GM12878 (cell line): Measurements from ENCODE around the gene TSHZ2. TPM values are rescaled to one million over a fixed set of nuclear protein-coding genes. Genes with fewer than 3 reads are reported as not detected.

ENCODE experiments used
- ATAC-seq: fragments of 200-7000 bp; cut with Tn5 transposase; 3 replicates; pipeline ENCODE4 v1.9.1; 2020; ENCODE audit warnings: mild to moderate bottlenecking, moderate library complexity
- BruUV-seq: library from RNA; stranded (reverse); fragments of 400-500 nt; replicated peaks from 2 replicates; lab custom pipeline; 2021; lab: Mats Ljungman, UMichigan
- CTCF ChIA-PET: fragments of 300-600 bp; sonication (Branson Sonifier 250); formaldehyde crosslinking; extraction: SDS; loops from one replicate; lab custom pipeline; 2021; ENCODE audit warnings: inconsistent platforms; lab: Yijun Ruan, JAX
- POLR2A ChIA-PET: fragments of 350-600 bp; formaldehyde crosslinking; extraction: SDS; loops from one replicate; lab custom pipeline; 2021; ENCODE audit warnings: inconsistent platforms; lab: Charles Lee
- RAD21 ChIA-PET: fragments of 300-600 bp; sonication (Branson Sonifier 250); formaldehyde crosslinking; loops from one replicate; lab custom pipeline; 2023; ENCODE audit warnings: antibody characterized with exemption; ENCODE audit not compliant: unreplicated experiment; lab: Charles Lee
- SMC1A ChIA-PET: fragments of 300-600 bp; sonication (Branson Sonifier 250); formaldehyde crosslinking; loops from one replicate; lab custom pipeline; 2023; ENCODE audit not compliant: unreplicated experiment, uncharacterized antibody; lab: Charles Lee
- DNase-seq: peaks from one replicate; pipeline ENCODE4 v3.0.0-alpha.2; 2011; ENCODE audit warnings: low read depth, low spot score
- FAIRE-seq: peaks from 3 replicates; lab custom pipeline; 2011; peaks lifted over from hg19 to GRCh38; lab: Jason Lieb, UNC
- H2AFZ ChIP-seq: 2 replicates; pipeline ENCODE4 v1.6.0; 2011; ENCODE audit warnings: low read depth, low read length, control low read depth; ENCODE audit not compliant: control insufficient read depth
- H3K27ac ChIP-seq: 2 replicates; pipeline ENCODE4 v1.5.1; 2011; ENCODE audit warnings: control low read depth; ENCODE audit not compliant: control insufficient read depth, insufficient read depth
- H3K27me3 ChIP-seq, 2 experiments: replicated peaks in 1 of 2; 2 replicates each; pipeline versions ENCODE4 v1.6.0 to v1.6.1; 2011; ENCODE audit warnings: low read length in 1 of 2; ENCODE audit not compliant: control insufficient read depth in 2 of 2, insufficient read depth in 2 of 2
- H3K36me3 ChIP-seq, 2 experiments: 2 replicates each; pipeline ENCODE4 v1.5.1; 2011; ENCODE audit warnings: low read length in 1 of 2; ENCODE audit not compliant: control insufficient read depth in 2 of 2, insufficient read depth in 2 of 2
- H3K4me1 ChIP-seq: 2 replicates; pipeline ENCODE4 v1.6.1; 2011; ENCODE audit warnings: mild to moderate bottlenecking, low read length, moderate library complexity, mixed read lengths; ENCODE audit not compliant: control insufficient read depth, insufficient read depth
- H3K4me2 ChIP-seq: 2 replicates; pipeline ENCODE4 v1.6.0; 2011; ENCODE audit warnings: control low read depth; ENCODE audit not compliant: control insufficient read depth, insufficient read depth
- H3K4me3 ChIP-seq: fragments of 200-600 bp; sonication (generic); 2 replicates; pipeline ENCODE4 v1.5.1; 2016
- H3K79me2 ChIP-seq: 2 replicates; pipeline ENCODE4 v1.6.0; 2011; ENCODE audit warnings: low read length; ENCODE audit not compliant: control insufficient read depth, insufficient read depth
- H3K9ac ChIP-seq: 2 replicates; pipeline ENCODE4 v1.8.0; 2011; ENCODE audit warnings: low read length, control low read depth, mixed read lengths; ENCODE audit not compliant: control insufficient read depth, insufficient read depth
- H3K9me3 ChIP-seq: replicated peaks from 3 replicates; pipeline ENCODE4 v1.5.1; 2011; ENCODE audit warnings: mild to moderate bottlenecking, low read length; ENCODE audit not compliant: control insufficient read depth, insufficient read depth
- H4K20me1 ChIP-seq: 2 replicates; pipeline ENCODE4 v1.6.0; 2011; ENCODE audit not compliant: control insufficient read depth, insufficient read depth
- HCFC1 ChIP-seq: fragments of 150-350 bp; IDR thresholded peaks from 2 replicates; pipeline ENCODE4 v1.6.1; 2014; ENCODE audit warnings: low read length
- MXI1 ChIP-seq: fragments of 150-350 bp; IDR thresholded peaks from 2 replicates; pipeline ENCODE4 v1.6.1; 2011; ENCODE audit warnings: low read depth, mild to moderate bottlenecking, inconsistent platforms, low read length, improper control_type of control experiment
- NR2C2 ChIP-seq: IDR thresholded peaks from 2 replicates; pipeline ENCODE4 v1.6.1; 2011; ENCODE audit warnings: borderline replicate concordance, low read depth; ENCODE audit not compliant: control insufficient read depth, insufficient read length
- NR2F1 ChIP-seq: fragments of 450-650 bp; conservative IDR thresholded peaks from 2 replicates; pipeline ENCODE4 v1.6.1; 2017; ENCODE audit warnings: mild to moderate bottlenecking
- SMAD5 ChIP-seq: IDR thresholded peaks from 2 replicates; pipeline ENCODE4 v1.6.1; 2016; ENCODE audit warnings: antibody characterized with exemption, low read depth
- SPI1 ChIP-seq: IDR thresholded peaks from 2 replicates; pipeline ENCODE4 v1.6.1; 2011; ENCODE audit warnings: low read depth, mild to moderate bottlenecking, low read length, moderate library complexity, borderline replicate concordance; ENCODE audit not compliant: insufficient read depth
- SREBF1 ChIP-seq: IDR thresholded peaks from 2 replicates; pipeline ENCODE4 v1.6.1; 2012; ENCODE audit warnings: mild to moderate bottlenecking, low read length
- WRNIP1 ChIP-seq: IDR thresholded peaks from 2 replicates; pipeline ENCODE4 v1.6.1; 2011; ENCODE audit warnings: low read depth, low read length, improper control_type of control experiment, borderline replicate concordance
- YBX1 ChIP-seq: fragments of 450-650 bp; IDR thresholded peaks from 2 replicates; pipeline ENCODE4 v1.6.1; 2016; ENCODE audit warnings: antibody characterized with exemption
- ZNF274 ChIP-seq: IDR thresholded peaks from one replicate; pipeline ENCODE4 v1.8.0; 2011; ENCODE audit not compliant: insufficient read length, insufficient read depth
- ZNF622 ChIP-seq: fragments of 450-650 bp; IDR thresholded peaks from 2 replicates; pipeline ENCODE4 v1.6.1; 2017; ENCODE audit warnings: mild to moderate bottlenecking, inconsistent platforms
- WGBS: methylation state at CpG from one replicate; pipeline ENCODE4 v1.1.6; 2016; ENCODE audit warnings: low lambda C conversion rate; ENCODE audit not compliant: insufficient replicate concordance, insufficient coverage; ENCODE audit errors: missing lambda C conversion rate; 5-methylcytosine and 5-hydroxymethylcytosine counted together
- in situ Hi-C: fragments of 300-500 bp; cut with MboI; formaldehyde crosslinking; loops from 9 replicates; pipeline ENCODE4 v1.14.3; 2018; ENCODE audit warnings: mixed read lengths
- intact Hi-C: fragments of 100-400 bp; cut with micrococcal nuclease; formaldehyde crosslinking; loops from one replicate; pipeline ENCODE4 v1.14.2; 2022; ENCODE audit not compliant: unreplicated experiment
- polyA plus RNA-seq, 11 experiments: library from polyadenylated mRNA; depleted of rRNA in 4 of 11; unstranded in 6 of 11; stranded (reverse) in 5 of 11; fragments of >200 nt; fragmentation: Nextera tagmentation in 4 of 11; fragmentation: Illumina TruSeq in 1 of 11; extraction: Ambion mirVana in 4 of 11; extraction: Trizol in 1 of 11; gene quantifications; 1 replicate in 1 of 11; 2 replicates in 10 of 11; pipeline versions ENCODE4 v1.2.1 to v1.2.3, GENCODE V29; 2011 to 2016; ENCODE audit warnings: inconsistent platforms in 2 of 11, missing spikeins in 2 of 11, low read depth in 1 of 11
- total RNA-seq, 4 experiments: library from RNA; depleted of rRNA in 3 of 4; stranded (reverse); fragments of >200 nt in 3 of 4; fragmentation: Illumina TruSeq in 1 of 4; extraction: Trizol in 1 of 4; gene quantifications; 2 replicates each; pipeline versions ENCODE4 v1.2.1 to v1.2.3, GENCODE V29; 2013 to 2021
- TF ChIP-seq, protein P1 (sequence below): IDR thresholded peaks from 2 replicates; pipeline ENCODE4 v1.6.1; 2011; ENCODE audit warnings: borderline replicate concordance, low read depth, mild to moderate bottlenecking, moderate library complexity, mixed read lengths, low read length; ENCODE audit not compliant: insufficient read depth; ENCODE audit errors: extremely low read length
- TF ChIP-seq, protein P2 (sequence below): fragments of 450-650 bp; formaldehyde crosslinking; IDR thresholded peaks from 2 replicates; pipeline ENCODE4 v1.5.0; 2022; ENCODE audit warnings: mild to moderate bottlenecking, missing genetic modification characterization
- TF ChIP-seq, protein P3 (sequence below): IDR thresholded peaks from 2 replicates; pipeline ENCODE4 v1.6.1; 2012; ENCODE audit warnings: low read depth, low read length, improper control_type of control experiment

The TSHZ2 gene
- total and polyA plus RNA-seq, 10 of the 15 experiments (the other 5 are each of a cell fraction or from before 2014, with no cell fraction given), result 0.01 to 0.86 (median 0.13) TPM; not detected in 2

DNA sequence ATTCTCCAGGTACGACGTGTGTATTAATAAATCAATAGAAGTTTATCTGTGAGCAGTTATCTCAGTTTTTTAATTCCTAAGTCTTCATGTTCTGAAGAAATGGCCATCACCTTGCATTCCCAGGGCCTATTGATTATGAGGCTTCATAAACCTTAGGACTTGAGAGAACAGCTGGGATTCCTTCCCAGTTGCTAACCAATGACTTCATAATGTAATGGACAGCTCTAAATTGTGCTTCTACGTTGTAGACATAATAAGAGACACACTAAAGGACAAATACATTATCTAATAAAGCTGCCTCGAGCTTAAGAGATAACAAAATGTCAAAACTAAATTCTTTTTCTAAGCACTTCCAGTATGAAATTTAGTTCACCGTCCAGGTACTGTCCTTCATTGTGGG is 30.6 kb downstream of the TSHZ2 start:
- Histone ChIP-seq H3K27ac (no peak overlapping the region), H4K20me1 (no peaks in the 10 kb centered on the region), H3K27me3 (no peaks in the 10 kb centered on the region), H2AFZ (no peak overlapping the region), H3K4me1 (peaks cover 14% of the 10 kb centered on the region), H3K79me2 (no peaks in the 10 kb centered on the region), H3K4me2 (no peak overlapping the region), H3K4me3 (no peak overlapping the region), H3K36me3 (no peaks in the 10 kb centered on the region), H3K9me3 (no peaks in the 10 kb centered on the region; the same call in 2 of the 3 replicates), H3K9ac (no peak overlapping the region)
- BruUV-seq, result no TSS peak
- POLR2A ChIA-PET, result interaction anchor here (0.7 to 3.5 kb wide), 2 partner anchors 12 to 27 kb away, joined by 3 to 12 read pairs; no protein-coding TSS in a partner anchor
- TF ChIP-seq YBX1 (no peak), NR2C2 (no peak), ZNF274 (no peak), SPI1 (no peak), SREBF1 (no peak), WRNIP1 (no peak), SMAD5 (no peak), MXI1 (no peak), ZNF622 (no peak), NR2F1 (no peak), HCFC1 (no peak)
- TF ChIP-seq, protein P1, sequence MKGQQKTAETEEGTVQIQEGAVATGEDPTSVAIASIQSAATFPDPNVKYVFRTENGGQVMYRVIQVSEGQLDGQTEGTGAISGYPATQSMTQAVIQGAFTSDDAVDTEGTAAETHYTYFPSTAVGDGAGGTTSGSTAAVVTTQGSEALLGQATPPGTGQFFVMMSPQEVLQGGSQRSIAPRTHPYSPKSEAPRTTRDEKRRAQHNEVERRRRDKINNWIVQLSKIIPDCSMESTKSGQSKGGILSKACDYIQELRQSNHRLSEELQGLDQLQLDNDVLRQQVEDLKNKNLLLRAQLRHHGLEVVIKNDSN, result no peak
- TF ChIP-seq, protein P2, sequence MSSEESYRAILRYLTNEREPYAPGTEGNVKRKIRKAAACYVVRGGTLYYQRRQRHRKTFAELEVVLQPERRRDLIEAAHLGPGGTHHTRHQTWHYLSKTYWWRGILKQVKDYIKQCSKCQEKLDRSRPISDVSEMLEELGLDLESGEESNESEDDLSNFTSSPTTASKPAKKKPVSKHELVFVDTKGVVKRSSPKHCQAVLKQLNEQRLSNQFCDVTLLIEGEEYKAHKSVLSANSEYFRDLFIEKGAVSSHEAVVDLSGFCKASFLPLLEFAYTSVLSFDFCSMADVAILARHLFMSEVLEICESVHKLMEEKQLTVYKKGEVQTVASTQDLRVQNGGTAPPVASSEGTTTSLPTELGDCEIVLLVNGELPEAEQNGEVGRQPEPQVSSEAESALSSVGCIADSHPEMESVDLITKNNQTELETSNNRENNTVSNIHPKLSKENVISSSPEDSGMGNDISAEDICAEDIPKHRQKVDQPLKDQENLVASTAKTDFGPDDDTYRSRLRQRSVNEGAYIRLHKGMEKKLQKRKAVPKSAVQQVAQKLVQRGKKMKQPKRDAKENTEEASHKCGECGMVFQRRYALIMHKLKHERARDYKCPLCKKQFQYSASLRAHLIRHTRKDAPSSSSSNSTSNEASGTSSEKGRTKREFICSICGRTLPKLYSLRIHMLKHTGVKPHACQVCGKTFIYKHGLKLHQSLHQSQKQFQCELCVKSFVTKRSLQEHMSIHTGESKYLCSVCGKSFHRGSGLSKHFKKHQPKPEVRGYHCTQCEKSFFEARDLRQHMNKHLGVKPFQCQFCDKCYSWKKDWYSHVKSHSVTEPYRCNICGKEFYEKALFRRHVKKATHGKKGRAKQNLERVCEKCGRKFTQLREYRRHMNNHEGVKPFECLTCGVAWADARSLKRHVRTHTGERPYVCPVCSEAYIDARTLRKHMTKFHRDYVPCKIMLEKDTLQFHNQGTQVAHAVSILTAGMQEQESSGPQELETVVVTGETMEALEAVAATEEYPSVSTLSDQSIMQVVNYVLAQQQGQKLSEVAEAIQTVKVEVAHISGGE (CRISPR knock-in tag), result no peak
- TF ChIP-seq, protein P3, sequence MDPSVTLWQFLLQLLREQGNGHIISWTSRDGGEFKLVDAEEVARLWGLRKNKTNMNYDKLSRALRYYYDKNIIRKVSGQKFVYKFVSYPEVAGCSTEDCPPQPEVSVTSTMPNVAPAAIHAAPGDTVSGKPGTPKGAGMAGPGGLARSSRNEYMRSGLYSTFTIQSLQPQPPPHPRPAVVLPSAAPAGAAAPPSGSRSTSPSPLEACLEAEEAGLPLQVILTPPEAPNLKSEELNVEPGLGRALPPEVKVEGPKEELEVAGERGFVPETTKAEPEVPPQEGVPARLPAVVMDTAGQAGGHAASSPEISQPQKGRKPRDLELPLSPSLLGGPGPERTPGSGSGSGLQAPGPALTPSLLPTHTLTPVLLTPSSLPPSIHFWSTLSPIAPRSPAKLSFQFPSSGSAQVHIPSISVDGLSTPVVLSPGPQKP, result no peak
- ATAC-seq, result no peak
- RAD21 ChIA-PET, result interaction anchor here (0.5 to 4.6 kb wide), 5 partner anchors 16 to 152 kb away, joined by 3 to 31 read pairs (median 4); no protein-coding TSS in a partner anchor
- CTCF ChIA-PET, result interaction anchor here (0.8 to 2.1 kb wide), 3 partner anchors 8 to 27 kb away, joined by 3 to 8 read pairs (median 3); no protein-coding TSS in a partner anchor
- SMC1A ChIA-PET, result interaction anchor here (0.6 to 5.7 kb wide), 12 partner anchors 9 to 143 kb away, joined by 3 to 138 read pairs (median 6); no protein-coding TSS in a partner anchor
- WGBS, result 78% methylated on average over 5 of the region's 5 CpGs
- no peak for DNase-seq
- in situ Hi-C loops (no loop called here), intact Hi-C loops (loop anchor here (10.0 kb wide), 1 partner anchor 152 kb away; no protein-coding TSS in a partner anchor)
- no peak for FAIRE-seq
